WTC11 (cell line): ENCODE data around the gene DOK1. TPM values are rescaled to one million over a fixed set of nuclear protein-coding genes. Genes with fewer than 3 reads are reported as not detected.

ENCODE experiments used
- ATAC-seq: fragments of 200-7000 bp; cut with Tn5 transposase; 2 replicates; pipeline ENCODE4 v1.10.0; 2021; ENCODE audit warnings: mild to moderate bottlenecking, moderate library complexity
- CTCF ChIA-PET: fragments of 300-600 bp; sonication (Branson Sonifier 250); formaldehyde crosslinking; loops from one replicate; lab custom pipeline; 2021; ENCODE audit warnings: antibody characterized with exemption; lab: Charles Lee
- POLR2A ChIA-PET: fragments of 350-600 bp; sonication (Branson Sonifier 250); formaldehyde crosslinking; loops from one replicate; lab custom pipeline; 2021; ENCODE audit warnings: antibody characterized with exemption; lab: Charles Lee
- DNase-seq: peaks from one replicate; pipeline ENCODE4 v3.0.0; 2021; ENCODE audit warnings: low spot score
- H3K27ac Mint-ChIP-seq: 2 replicates; pipeline ENCODE4 v1.8.0; 2021; ENCODE audit warnings: mixed read lengths
- H3K27me3 Mint-ChIP-seq: 2 replicates; pipeline ENCODE4 v1.8.0; 2021; ENCODE audit warnings: low read depth, mild to moderate bottlenecking, moderate library complexity, mixed read lengths
- H3K36me3 Mint-ChIP-seq: 2 replicates; pipeline ENCODE4 v1.8.0; 2021; ENCODE audit warnings: mixed read lengths
- H3K4me1 Mint-ChIP-seq: 2 replicates; pipeline ENCODE4 v1.8.0; 2022; ENCODE audit warnings: mixed read lengths
- H3K4me3 Mint-ChIP-seq: 2 replicates; pipeline ENCODE4 v1.8.0; 2021; ENCODE audit warnings: mild to moderate bottlenecking, moderate library complexity, mixed read lengths
- H3K9me3 Mint-ChIP-seq: 2 replicates; pipeline ENCODE4 v1.8.0; 2021; ENCODE audit warnings: mixed read lengths
- AFF4 ChIP-seq: sonication (generic); formaldehyde crosslinking; IDR thresholded peaks from 2 replicates; pipeline ENCODE4 v1.8.1; 2023; ENCODE audit warnings: mild to moderate bottlenecking, missing genetic modification reagents, borderline replicate concordance
- ATF1 ChIP-seq: sonication (generic); formaldehyde crosslinking; IDR thresholded peaks from 2 replicates; pipeline ENCODE4 v1.8.1; 2023; ENCODE audit warnings: mild to moderate bottlenecking, moderate library complexity, missing genetic modification reagents
- ELF4 ChIP-seq: sonication (generic); formaldehyde crosslinking; IDR thresholded peaks from 2 replicates; pipeline ENCODE4 v1.8.1; 2022; ENCODE audit warnings: low read depth, mild to moderate bottlenecking, moderate library complexity, missing genetic modification reagents
- ETV6 ChIP-seq: sonication (generic); formaldehyde crosslinking; IDR thresholded peaks from 2 replicates; pipeline ENCODE4 v1.8.1; 2022; ENCODE audit warnings: mild to moderate bottlenecking, missing genetic modification reagents
- FOXP4 ChIP-seq: sonication (generic); formaldehyde crosslinking; IDR thresholded peaks from 2 replicates; pipeline ENCODE4 v1.8.0; 2022; ENCODE audit warnings: mild to moderate bottlenecking, missing genetic modification reagents
- IRF1 ChIP-seq: sonication (generic); formaldehyde crosslinking; IDR thresholded peaks from 2 replicates; pipeline ENCODE4 v1.8.0; 2023; ENCODE audit warnings: missing genetic modification reagents
- NR2C2 ChIP-seq: sonication (generic); formaldehyde crosslinking; IDR thresholded peaks from 2 replicates; pipeline ENCODE4 v1.8.0; 2022; ENCODE audit warnings: mild to moderate bottlenecking, missing genetic modification reagents
- TEAD1 ChIP-seq: sonication (generic); formaldehyde crosslinking; IDR thresholded peaks from 2 replicates; pipeline ENCODE4 v1.8.0; 2022; ENCODE audit warnings: mild to moderate bottlenecking, missing genetic modification reagents
- TEAD4 ChIP-seq: sonication (generic); formaldehyde crosslinking; IDR thresholded peaks from 2 replicates; pipeline ENCODE4 v1.8.0; 2022; ENCODE audit warnings: mild to moderate bottlenecking, missing genetic modification reagents
- ZBTB21 ChIP-seq: sonication (generic); formaldehyde crosslinking; IDR thresholded peaks from 2 replicates; pipeline ENCODE4 v1.8.1; 2023; ENCODE audit warnings: mild to moderate bottlenecking, missing genetic modification reagents, borderline replicate concordance
- ZNF423 ChIP-seq: fragments of 250-450 bp; sonication (Bioruptor Pico); IDR thresholded peaks from 2 replicates; pipeline ENCODE4 v2.1.2; 2022; ENCODE audit warnings: mild to moderate bottlenecking, moderate library complexity
- ZNF671 ChIP-seq: fragments of 250-450 bp; sonication (Bioruptor Pico); IDR thresholded peaks from 2 replicates; pipeline ENCODE4 v1.8.0; 2021; ENCODE audit warnings: mild to moderate bottlenecking
- total RNA-seq: library from RNA; stranded (reverse); gene quantifications from 3 replicates; pipeline ENCODE4 v1.2.3, GENCODE V29; 2021
- TF ChIP-seq, protein P1 (sequence below): sonication (generic); formaldehyde crosslinking; IDR thresholded peaks from 2 replicates; pipeline ENCODE4 v1.8.0; 2023; ENCODE audit warnings: mild to moderate bottlenecking, missing genetic modification reagents
- TF ChIP-seq, protein P2 (sequence below): sonication (generic); formaldehyde crosslinking; IDR thresholded peaks from 2 replicates; pipeline ENCODE4 v1.8.0; 2023; ENCODE audit warnings: missing genetic modification reagents, mild to moderate bottlenecking, borderline replicate concordance

DOK1 gene
- total RNA-seq, 1 experiment from 2014 or later: 15.9 TPM

- TF ChIP-seq, protein P1, sequence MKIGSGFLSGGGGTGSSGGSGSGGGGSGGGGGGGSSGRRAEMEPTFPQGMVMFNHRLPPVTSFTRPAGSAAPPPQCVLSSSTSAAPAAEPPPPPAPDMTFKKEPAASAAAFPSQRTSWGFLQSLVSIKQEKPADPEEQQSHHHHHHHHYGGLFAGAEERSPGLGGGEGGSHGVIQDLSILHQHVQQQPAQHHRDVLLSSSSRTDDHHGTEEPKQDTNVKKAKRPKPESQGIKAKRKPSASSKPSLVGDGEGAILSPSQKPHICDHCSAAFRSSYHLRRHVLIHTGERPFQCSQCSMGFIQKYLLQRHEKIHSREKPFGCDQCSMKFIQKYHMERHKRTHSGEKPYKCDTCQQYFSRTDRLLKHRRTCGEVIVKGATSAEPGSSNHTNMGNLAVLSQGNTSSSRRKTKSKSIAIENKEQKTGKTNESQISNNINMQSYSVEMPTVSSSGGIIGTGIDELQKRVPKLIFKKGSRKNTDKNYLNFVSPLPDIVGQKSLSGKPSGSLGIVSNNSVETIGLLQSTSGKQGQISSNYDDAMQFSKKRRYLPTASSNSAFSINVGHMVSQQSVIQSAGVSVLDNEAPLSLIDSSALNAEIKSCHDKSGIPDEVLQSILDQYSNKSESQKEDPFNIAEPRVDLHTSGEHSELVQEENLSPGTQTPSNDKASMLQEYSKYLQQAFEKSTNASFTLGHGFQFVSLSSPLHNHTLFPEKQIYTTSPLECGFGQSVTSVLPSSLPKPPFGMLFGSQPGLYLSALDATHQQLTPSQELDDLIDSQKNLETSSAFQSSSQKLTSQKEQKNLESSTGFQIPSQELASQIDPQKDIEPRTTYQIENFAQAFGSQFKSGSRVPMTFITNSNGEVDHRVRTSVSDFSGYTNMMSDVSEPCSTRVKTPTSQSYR (CRISPR knock-in tag): peak; percentile 55; the same call in 1 of the 2 replicates
- no peak for TF ChIP-seq FOXP4 (CRISPR knock-in tag)
- TF ChIP-seq TEAD4 (CRISPR knock-in tag): peak; percentile 43; the same call in 1 of the 2 replicates
- peak; percentile 1; the same call in 1 of the 2 replicates for TF ChIP-seq NR2C2 (CRISPR knock-in tag)
- 0 out of 2 replicates have a peak, but pooled peaks have one; percentile 21 for TF ChIP-seq ATF1 (CRISPR knock-in tag)
- peak; percentile 42; the same call in 1 of the 2 replicates for TF ChIP-seq ZNF423
- TF ChIP-seq, protein P2, sequence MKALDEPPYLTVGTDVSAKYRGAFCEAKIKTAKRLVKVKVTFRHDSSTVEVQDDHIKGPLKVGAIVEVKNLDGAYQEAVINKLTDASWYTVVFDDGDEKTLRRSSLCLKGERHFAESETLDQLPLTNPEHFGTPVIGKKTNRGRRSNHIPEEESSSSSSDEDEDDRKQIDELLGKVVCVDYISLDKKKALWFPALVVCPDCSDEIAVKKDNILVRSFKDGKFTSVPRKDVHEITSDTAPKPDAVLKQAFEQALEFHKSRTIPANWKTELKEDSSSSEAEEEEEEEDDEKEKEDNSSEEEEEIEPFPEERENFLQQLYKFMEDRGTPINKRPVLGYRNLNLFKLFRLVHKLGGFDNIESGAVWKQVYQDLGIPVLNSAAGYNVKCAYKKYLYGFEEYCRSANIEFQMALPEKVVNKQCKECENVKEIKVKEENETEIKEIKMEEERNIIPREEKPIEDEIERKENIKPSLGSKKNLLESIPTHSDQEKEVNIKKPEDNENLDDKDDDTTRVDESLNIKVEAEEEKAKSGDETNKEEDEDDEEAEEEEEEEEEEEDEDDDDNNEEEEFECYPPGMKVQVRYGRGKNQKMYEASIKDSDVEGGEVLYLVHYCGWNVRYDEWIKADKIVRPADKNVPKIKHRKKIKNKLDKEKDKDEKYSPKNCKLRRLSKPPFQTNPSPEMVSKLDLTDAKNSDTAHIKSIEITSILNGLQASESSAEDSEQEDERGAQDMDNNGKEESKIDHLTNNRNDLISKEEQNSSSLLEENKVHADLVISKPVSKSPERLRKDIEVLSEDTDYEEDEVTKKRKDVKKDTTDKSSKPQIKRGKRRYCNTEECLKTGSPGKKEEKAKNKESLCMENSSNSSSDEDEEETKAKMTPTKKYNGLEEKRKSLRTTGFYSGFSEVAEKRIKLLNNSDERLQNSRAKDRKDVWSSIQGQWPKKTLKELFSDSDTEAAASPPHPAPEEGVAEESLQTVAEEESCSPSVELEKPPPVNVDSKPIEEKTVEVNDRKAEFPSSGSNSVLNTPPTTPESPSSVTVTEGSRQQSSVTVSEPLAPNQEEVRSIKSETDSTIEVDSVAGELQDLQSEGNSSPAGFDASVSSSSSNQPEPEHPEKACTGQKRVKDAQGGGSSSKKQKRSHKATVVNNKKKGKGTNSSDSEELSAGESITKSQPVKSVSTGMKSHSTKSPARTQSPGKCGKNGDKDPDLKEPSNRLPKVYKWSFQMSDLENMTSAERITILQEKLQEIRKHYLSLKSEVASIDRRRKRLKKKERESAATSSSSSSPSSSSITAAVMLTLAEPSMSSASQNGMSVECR (CRISPR knock-in tag): peak; percentile 14; the same call in 1 of the 2 replicates
- peak; percentile 37; the same call in 1 of the 2 replicates for TF ChIP-seq TEAD1 (CRISPR knock-in tag)
These were observed 39.1 kb upstream of the DOK1 start (continued) for GRCh38 chr2:74515271-74515980.

GRCh38 chr2:74515981-74516633, 38.4 kb upstream of the DOK1 start:
- Mint-ChIP-seq H3K27me3 (peaks cover 99% of the 10 kb centered on the region), H3K4me1 (peaks cover 16% of the 10 kb centered on the region), H3K9me3 (peaks cover 8% of the 10 kb centered on the region), H3K27ac (no peak overlapping the region), H3K36me3 (peaks cover 9% of the 10 kb centered on the region), H3K4me3 (no peak overlapping the region)
- ATAC-seq (peak; percentile 76), DNase-seq (peak; percentile 93)
- ChIA-PET CTCF (interaction anchor here (0.6 to 1.9 kb wide), 7 partner anchors 9 to 56 kb away, joined by 3 to 8 read pairs (median 5); partner anchors contain the start of genes AUP1, CCDC142, DQX1 and HTRA2), POLR2A (interaction anchor here (1.0 to 1.1 kb wide), 3 partner anchors 8 to 71 kb away, joined by 3 to 8 read pairs (median 4); no protein-coding TSS in a partner anchor)
- peak; percentile 43; the same call in 1 of the 2 replicates for TF ChIP-seq ELF4 (CRISPR knock-in tag)
- peak; percentile 96 for TF ChIP-seq IRF1
- no peak for TF ChIP-seq ZNF671 (CRISPR knock-in tag)
- peak; percentile 97 for TF ChIP-seq AFF4
- peak; percentile 96 for TF ChIP-seq ETV6 (CRISPR knock-in tag)
- peak; percentile 67; the same call in 1 of the 2 replicates for TF ChIP-seq ZBTB21 (CRISPR knock-in tag)
- TF ChIP-seq, protein P2 (CRISPR knock-in tag): peak; percentile 79
